Ramos (cell line): ENCODE results near the gene COL25A1.
"Not testable (repeated sequence)": the region's sequence is repeated elsewhere in the genome, so short reads cannot be mapped to it uniquely, and the experiment has no call there.

Experiments
- in situ Hi-C: fragments of 300-500 bp; cut with MboI; formaldehyde crosslinking; loops from one replicate; pipeline ENCODE4 v1.14.3; 2022; ENCODE audit warnings: low sequenced_read_pairs; ENCODE audit not compliant: unreplicated experiment

The COL25A1 gene

DNA sequence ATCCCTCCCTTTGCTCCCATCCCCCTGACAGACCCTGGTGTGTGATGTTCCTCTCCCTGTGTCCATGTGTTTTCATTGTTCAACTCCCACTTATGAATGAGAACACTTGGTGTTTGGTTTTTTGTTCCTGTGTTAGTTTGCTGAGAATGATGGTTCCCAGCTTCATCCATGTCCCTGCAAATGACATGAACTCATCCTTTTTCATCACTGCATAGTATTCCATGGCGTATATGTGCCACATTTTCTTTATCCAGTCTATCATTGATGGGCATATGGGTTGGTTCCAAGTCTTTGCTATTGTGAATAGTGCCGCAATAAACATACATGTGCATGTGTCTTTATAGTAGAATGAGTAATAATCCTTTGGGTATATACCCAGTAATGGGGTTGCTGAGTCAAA, 164.3 kb downstream of the COL25A1 start:
- in situ Hi-C loops, result not testable (repeated sequence)

DNA sequence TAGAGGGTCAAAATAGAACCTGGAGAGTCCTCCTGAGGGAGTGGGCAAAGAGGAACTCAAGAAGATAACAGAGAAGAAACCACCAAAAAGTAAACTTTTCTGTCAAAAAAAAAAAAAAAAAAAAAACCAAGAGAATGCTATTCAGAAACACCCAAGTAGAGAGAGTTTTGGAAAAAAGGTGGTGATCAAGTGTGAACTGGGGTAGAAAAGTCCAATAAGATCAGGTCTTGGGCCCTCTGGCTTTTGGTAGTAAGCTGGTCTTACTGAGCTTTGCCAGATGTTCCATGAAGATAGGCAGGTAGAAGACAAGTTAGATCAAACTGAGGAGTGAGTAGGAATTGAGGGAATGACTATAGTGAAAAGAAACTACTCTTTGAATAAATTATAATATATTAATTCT, 167.5 kb downstream of the COL25A1 start:
- in situ Hi-C loops, result no loop called here

DNA sequence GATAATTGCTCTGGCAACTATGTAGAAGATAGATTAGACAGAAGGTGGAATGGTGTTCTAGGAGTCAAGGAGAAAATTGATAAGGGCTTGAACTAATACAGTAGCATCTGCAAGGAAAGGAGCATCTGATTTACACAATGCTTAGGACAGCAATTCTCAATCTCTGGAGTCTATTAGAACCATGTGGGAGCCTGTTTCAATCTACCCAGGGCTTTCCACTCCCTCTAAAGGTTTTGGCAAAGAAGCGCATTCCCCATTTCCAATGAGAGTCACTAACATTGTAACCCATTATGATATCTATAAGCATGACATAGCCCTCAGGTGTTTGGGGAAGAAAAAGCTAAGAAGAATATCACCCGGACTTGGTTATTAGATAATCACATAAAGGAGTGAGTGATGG, 168.2 kb downstream of the COL25A1 start:
- in situ Hi-C loops, result no loop called here

DNA sequence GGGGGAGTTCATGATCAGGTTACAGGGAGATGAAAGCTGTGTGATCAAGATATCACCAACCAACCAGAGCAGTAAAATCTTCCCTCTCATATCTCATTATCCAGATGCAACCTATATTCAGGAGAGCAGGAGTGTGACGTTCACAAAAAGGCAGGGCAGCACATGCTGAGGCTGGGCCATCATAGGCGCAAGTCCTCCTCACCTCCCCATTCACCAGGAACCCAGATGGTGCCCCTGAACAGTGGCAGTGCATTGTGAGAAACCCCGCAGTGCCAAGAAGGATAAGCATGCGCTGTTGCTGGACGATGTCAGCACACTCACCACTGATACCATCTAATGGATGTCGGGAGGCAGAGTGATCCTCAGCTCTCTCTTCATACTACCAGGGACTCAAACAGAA, 170.9 kb downstream of the COL25A1 start:
- in situ Hi-C loops, result no loop called here

DNA sequence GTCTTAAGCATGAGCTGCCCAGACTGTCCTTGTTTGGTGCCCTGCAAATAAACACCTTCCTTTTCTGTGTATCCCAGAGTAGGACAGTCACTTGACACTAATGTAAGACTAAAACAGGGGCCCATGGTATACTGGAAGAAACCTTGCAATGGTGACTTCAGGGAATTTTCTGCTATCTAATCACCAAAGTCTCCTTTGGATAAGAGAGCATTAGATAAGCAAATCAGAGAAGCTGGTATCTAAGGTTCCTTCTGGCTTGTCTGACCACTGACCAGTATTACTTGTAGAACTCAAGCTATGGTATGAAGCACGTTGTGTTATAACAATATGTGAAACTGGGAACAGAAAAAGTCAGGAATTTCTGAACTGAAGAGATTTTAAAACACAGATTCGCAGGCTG, 173.9 kb downstream of the COL25A1 start:
- in situ Hi-C loops, result no loop called here

DNA sequence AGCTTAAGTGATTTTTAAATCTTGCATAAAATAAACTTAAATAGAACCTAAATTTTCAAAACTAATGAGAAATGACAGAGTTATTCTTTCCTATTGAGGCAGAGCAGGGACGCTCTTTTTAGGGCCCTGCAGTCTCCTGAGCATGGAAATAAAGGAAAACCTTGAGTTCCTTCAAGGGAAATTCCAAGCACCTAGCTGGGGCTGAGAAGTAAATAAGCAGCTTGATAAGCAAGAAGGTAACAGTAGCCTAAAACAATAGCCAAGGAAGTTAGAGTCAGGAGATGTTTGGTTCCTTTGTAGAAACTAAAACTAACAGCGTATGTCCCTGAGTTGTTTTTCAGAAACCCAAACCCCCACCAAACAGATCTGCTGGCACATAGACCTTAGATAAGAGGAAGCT, 174.6 kb downstream of the COL25A1 start:
- in situ Hi-C loops, result no loop called here

DNA sequence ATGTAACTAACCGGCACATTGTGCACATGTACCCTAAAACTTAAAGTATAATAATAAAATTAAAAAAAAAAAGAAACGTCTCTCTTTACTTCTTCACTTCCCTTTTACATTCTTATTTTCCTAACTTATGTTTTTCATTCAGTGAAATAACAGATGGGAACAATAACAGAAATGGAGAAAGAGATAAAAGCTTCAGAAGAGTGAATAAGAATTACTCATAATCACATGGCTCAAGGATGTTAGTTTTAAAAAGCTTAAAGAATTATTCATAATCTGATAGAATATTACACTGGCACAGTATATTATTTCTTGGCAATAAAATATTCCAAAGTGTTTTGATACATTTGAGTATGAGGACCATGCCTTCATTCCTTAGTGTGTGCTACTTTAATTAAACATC, 175.6 kb downstream of the COL25A1 start:
- in situ Hi-C loops, result no loop called here

DNA sequence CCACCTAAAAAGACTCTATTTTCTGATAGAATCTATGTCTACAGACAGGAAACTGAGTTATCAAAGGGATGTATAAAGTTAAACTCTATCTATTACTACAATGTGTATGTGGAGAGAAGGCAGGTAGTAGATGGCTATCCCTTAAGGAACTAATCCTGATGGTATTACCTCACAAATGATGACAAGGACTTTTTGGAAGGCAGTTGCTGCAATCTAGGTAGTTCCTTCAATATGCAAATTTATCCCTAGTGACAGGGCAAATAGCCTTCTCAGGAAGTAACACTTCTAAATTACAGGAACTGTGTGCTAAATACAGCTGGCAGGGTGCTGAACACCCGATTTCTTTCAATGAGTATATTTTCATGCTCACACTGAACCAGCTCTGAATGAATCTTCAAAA, 177.4 kb downstream of the COL25A1 start:
- in situ Hi-C loops, result no loop called here

DNA sequence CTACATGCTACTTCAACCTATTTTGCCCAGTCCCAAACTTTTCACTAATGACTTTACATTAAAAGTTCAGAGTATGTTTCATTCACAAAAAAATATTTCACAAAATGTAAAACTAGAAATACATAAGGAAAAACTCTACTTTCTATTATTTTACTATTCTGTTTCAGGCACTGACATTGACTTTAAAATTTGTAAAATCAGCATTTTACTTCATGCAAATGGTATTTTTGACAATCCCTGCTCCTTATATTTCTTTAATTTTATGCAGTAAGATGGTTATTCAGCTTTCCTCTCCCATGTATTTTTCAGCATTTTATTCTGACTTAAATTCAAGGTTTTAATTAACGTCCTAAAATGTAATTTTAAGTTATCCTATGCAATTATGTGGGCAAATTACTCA, 178.5 kb downstream of the COL25A1 start:
- in situ Hi-C loops, result no loop called here

DNA sequence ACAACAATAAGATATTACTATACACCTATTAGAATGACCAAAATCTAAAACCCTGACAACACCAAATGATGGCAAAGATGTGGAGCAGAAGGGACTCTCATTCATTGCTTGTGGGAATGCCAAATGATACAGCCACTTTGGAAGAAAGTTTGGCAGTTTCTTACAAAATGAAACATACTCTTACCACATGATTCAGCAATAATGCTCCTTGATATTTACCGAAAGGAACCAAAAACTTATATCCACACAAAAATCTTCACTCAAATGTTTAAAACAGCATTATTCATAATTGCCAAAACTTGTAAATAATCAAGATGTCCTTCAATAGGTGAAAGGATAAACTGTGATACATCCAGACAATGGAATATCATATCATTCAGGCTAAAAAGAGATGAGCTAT, 180.9 kb downstream of the COL25A1 start:
- in situ Hi-C loops, result no loop called here

DNA sequence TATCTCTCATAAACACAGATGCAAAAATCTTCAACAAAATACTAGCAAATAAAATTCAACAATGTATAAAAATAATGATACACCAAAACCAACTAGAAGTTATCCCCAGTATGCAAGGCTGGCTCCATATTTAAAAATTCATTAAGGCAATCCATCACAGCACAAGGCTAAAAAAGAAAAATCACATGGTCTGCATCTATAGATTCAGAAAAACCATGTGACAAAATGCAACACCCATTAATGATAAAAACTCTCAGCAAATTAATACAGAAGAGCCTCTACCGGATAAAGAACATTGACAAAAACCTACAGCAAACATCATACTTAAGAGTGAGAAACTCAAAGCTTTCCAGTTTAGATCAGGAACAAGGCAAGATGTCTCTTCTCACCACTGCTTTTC, 182.6 kb downstream of the COL25A1 start:
- in situ Hi-C loops, result no loop called here

DNA sequence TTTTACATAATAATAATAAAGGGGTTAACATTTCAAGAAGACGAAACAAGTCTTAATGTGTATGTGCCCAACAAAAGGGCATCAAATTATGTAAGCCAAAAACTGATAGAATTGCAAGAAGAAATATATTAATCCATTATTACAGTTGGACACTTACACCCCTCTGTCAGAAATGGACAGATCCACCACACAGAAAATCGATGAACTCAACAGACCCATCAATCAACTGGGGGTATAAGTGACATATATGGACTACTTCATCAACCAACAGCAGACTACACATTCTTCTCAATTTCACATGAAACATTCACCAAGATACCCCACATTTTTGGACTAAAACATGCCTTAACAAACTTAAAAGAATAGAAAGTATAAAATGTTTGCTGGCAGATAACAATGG, 183.8 kb downstream of the COL25A1 start:
- in situ Hi-C loops, result no loop called here

DNA sequence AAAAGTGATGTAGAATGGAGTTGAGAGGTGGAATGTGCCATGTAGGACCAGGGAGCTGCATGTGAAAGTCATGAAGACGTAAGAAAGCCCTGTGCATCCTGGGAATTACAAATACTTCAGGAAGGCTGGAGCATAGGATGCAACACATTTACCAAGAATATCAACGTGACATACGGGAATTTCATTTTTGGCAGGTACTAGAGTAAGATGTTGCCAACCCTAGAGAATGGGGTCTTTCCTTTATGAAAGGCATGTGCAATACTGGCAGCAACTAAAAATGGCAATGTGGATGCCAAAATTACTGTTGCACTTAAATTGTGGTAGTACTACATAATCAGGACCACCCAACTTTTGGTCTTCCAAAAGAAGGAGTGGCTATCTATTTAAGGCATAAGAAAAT, 188.0 kb downstream of the COL25A1 start:
- in situ Hi-C loops, result no loop called here

DNA sequence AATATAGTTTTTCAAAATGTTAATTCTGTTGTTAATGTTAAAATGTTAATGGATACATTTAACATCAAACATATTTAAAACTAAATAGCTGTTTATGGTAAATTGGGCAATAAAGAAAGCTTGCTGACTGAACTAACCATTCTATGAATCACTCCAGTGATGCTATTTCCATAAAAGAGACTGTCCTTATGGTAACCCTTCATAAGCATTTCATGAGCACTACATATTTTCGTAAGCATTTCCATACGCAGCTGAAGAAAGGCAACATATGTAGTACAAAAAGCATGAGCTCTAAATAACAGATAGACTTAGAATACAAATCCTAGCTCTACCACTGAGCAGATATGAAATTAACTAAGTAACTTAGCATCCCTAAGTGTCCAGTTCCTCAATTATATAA, 188.9 kb downstream of the COL25A1 start:
- in situ Hi-C loops, result no loop called here

DNA sequence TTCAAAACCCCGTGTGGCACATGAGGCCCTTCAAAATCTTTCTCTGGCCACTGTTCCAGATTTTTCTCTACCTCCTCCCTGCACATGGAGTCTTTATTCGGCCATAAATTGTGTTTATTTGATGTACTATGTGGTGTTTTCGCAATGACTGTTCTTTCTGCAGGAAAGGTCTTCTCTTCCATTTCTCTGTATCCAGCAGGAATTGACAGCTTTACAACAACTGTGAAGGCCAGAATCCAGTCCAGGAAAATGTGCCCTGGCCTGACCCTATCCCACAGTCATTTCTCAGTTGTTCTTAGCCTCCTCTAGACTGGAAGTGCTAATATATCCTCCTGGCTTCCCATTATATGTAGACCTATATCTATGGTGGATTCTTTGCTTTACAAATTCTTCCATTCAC, 191.4 kb downstream of the COL25A1 start:
- in situ Hi-C loops, result no loop called here

DNA sequence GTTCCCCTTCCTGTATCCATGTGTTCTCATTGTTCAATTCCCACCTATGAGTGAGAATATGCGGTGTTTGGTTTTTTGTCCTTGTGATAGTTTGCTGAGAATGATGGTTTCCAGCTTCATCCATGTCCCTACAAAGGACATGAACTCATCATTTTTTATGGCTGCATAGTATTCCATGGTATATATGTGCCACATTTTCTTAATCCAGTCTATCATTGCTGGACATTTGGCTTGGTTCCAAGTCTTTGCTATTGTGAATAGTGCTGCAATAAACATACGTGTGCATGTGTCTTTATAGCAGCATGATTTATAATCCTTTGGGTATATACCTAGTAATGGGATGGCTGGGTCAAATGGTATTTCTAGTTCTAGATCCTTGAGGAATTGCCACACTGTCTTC, 194.2 kb downstream of the COL25A1 start:
- in situ Hi-C loops, result not testable (repeated sequence)

DNA sequence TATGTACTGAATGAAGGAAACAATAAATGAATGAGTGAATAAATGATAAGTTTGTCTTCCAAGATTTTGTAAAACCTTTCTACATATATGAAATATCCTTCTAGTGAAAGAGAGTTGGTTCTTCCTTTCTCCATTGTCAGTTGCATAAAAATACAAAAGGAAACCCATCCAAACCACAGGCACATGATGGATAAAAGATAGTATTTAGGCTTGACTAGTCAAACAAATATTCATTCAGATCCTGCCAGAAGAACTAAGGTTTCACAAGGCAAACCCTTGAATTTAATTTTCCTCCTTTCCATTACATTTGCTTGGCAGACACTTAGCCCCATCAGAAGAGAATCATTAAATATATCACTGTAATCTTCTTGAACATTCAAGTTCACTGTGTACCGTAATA, 208.4 kb downstream of the COL25A1 start:
- in situ Hi-C loops, result no loop called here

DNA sequence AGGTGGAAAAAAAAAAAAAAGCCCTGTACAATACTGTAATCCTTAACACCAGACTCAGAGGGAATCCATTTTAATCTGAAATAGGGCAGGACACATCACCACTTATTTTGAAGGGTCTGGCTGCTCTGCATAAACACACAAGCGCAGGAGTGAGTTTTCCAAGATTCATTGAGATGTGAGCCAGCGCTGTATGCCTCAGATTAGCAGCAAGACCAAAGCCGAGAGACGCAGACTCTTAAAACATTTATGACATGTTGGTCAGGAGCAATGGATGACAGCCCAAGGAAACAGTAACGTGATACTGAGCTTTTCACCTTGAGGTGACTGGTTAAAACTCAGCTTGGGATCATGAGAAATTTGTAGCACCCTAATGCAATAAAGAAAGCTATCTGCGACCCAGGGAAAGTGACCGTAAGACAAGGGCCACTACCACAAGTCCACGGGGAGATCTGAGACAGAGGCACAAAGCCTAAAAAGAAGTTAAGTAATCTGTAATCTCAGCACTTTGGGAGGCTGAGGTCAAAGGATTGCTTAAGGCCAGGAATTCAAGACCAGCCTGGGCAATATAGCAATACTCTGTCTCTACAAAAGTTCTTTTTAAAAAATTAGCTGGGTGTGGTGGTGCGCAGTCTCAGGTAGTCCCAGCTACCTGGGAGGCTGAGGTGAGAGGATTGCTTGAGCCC, 210.6 kb downstream of the COL25A1 start:
- in situ Hi-C loops, result no loop called here

DNA sequence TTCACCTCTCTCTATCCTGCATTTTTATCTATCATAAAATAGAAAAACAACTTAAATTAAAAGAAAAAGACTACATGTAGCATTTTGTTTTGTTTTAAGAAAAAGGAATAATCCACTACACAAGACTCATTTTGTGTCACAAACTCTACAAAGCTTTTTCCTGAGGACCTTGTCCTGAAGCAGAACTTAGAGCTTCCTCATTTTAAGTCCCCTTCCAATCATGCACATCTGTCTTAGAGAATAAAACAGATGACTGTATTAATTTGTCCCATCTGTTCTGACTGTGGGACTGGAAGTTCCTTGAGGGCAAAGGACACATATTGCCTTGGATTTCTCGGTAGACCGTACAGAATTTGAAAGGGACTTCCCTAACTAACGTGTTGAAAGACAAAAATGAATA, 218.5 kb downstream of the COL25A1 start:
- in situ Hi-C loops, result no loop called here

DNA sequence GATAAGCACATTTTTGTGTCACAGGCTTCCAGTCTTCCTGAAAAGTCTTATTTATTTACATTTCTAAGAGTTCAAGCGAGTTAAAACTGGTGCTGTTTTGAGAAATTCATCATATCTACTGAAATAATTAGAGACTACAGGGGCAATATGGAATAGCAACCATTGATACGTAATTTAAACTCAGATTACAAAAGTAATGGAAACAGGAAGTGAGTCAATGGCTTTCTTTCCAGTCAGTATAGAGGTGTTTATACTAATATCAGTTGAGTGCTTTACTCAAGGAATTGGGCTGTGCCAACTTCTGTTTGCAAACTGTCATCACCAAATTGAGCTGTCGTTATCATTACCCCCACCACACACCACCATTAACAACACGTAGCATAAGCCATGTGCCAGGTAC, 222.7 kb downstream of the COL25A1 start:
- in situ Hi-C loops, result no loop called here

DNA sequence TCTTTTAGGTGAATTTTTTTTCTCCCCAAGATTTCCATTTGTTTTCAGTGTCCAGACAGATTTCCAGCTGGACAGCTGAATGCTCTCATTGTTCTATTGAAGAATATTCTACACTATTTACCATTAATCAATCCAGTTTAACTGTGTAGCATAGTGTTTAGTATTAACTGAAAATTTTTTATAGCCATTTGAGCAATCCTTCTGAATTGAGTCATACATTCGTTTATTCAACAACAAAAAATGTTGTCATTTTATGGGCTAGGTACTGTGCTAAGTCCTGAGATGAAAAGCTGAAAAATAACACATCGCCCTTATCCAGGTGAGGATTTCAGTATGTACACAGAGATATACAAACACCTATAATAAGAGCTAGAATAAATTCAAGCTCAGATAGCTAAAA, 223.3 kb downstream of the COL25A1 start:
- in situ Hi-C loops, result no loop called here

DNA sequence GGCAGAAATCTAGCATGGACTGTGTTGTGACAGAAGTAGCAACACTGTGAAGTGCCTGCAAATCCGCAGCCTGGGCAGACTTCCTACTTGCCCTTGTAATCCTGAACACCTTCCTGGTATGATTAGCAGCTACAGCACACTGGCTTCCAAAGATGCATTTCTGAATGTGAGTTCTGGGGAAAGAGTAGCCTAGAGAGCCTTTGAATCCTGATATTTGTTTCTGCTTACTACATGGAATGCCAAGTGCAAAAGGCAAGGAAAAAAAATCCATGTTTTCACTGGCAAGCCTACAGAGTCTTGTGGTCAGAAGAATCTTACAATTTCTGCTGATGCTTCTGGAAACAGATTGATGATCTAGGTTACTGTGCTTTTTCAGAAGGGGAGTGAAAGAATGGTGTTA, 223.7 kb downstream of the COL25A1 start:
- in situ Hi-C loops, result no loop called here

DNA sequence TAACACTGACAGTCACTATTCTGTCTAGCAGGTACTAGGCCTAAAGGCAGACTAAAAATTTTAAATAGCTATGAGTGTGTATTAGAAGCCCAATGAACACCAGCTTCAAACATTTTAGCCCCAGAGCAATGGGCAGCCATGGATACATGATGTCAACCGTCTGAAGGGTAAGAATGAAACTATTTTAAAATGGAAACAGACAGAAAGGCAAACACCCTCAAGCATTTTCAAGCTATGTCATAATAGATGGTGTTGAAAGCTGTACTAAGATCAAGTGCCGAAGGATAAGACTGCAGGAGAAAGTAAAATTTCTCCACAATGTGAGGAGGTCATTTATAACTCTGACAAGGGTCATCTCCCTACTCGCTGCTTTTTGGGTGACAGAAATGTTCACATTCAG, 225.0 kb downstream of the COL25A1 start:
- in situ Hi-C loops, result no loop called here
